22Rv1 (cell line): ENCODE measurements around the gene SMARCA4.

Experiments
- ZFX ChIP-seq: fragments of 450-650 bp; IDR thresholded peaks from 2 replicates; pipeline ENCODE4 v1.6.1; 2017; ENCODE audit warnings: antibody characterized with exemption, borderline replicate concordance
- TF ChIP-seq, protein P1 (sequence below): fragments of 450-650 bp; IDR thresholded peaks from 2 replicates; pipeline ENCODE4 v1.5.1; 2017; ENCODE audit warnings: mild to moderate bottlenecking

DNA sequence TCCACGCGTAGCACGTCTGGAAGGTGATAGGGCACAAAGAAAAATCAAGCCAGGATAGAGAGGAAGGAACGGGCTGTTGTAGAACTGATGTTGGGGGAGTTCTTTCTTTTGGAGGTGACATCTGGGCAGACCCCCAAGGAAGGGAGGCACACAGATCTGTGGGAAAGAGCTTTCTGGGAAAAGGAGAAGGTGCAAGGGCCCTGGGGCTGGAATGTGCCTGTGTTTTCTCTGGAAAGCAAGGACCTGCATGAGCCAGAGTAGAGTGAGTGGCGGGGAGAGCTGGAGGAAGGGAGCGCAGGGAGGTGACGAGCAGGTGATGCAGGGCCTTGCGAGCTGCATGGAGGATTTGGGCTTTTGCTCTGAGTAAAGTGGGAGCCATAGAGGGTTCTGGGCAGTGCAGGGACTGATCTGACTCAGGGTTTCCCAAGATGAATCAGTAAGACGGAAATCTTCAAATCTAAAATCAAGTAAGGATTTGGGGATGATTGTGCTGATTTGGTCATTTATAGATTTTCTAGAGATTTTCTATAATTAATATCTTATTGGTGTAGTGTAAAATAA, 30.8 kb downstream of the SMARCA4 start:
- TF ChIP-seq, protein P1, sequence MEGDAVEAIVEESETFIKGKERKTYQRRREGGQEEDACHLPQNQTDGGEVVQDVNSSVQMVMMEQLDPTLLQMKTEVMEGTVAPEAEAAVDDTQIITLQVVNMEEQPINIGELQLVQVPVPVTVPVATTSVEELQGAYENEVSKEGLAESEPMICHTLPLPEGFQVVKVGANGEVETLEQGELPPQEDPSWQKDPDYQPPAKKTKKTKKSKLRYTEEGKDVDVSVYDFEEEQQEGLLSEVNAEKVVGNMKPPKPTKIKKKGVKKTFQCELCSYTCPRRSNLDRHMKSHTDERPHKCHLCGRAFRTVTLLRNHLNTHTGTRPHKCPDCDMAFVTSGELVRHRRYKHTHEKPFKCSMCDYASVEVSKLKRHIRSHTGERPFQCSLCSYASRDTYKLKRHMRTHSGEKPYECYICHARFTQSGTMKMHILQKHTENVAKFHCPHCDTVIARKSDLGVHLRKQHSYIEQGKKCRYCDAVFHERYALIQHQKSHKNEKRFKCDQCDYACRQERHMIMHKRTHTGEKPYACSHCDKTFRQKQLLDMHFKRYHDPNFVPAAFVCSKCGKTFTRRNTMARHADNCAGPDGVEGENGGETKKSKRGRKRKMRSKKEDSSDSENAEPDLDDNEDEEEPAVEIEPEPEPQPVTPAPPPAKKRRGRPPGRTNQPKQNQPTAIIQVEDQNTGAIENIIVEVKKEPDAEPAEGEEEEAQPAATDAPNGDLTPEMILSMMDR: no peak
- TF ChIP-seq ZFX: no peak
